ENCODE data around the gene TP53I11. TPM values are rescaled to one million over a fixed set of nuclear protein-coding genes. Genes with fewer than 3 reads are reported as not detected.

Gene TP53I11
- total and polyA plus RNA-seq, 2 of the 13 experiments (the other 11 are each of a cell fraction or from before 2014, with no cell fraction given) = not detected

DNA sequence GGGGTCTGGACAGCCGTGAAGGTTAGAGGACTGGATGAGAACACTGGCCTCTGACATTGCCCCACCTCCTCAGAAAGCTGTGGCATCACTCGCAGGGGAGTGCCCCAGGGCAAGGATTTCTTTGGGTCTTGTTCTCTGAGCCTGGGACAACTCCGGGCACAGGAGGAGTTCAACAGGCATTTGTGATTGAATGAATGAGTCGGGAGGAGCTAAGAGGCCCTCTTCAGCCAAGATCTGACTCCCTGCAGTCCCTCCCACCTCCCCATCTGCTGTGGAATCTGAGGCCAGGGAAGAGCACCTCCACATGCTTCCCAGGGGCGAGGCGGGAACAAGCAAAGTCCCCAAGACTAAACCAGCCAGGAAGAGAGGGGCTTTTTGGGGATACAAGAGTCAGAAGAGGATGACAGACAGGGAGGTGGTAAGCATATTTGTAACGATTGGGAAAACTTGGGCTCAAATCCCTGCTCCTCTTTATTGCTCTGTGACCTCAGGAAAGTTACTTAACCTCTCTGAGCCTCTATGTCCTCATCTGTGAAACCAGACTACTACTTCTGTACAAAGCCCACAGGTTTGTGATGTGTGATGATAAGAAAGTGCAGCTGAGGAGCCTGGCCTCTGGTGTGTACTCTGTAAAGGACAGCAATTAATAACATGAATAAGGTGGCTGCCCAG is 6.4 kb downstream of the TP53I11 start (continued):
- TF ChIP-seq ZBTB3 (CRISPR knock-in tag; IDR thresholded peaks at IDR 0.05; ENCODE audit: borderline replicate concordance, low read depth) (no peak), ZNF207 (IDR thresholded peaks at IDR 0.05; ENCODE audit: borderline replicate concordance) (no peak), ZNF510 (CRISPR knock-in tag; IDR thresholded peaks at IDR 0.05; ENCODE audit: low read depth) (no peak)

GRCh38 chr11:44943696-44944095 is 7.0 kb downstream of the TP53I11 start:
- BruUV-seq (replicated peaks) = no TSS peak
- in situ Hi-C loops (cut with HindIII; ENCODE audit: extremely low pct_ligation_motif_present, low pct_unique_long_range_greater_than_20kb) = no loop called here
- no peaks in the 10 kb centered on the region for H3K36me3 ChIP-seq (replicated peaks in 1 of 2; ENCODE audit: control insufficient read depth in 1 of 2, insufficient read depth in 2 of 2, low read length in 2 of 2)

More at GRCh38 chr11:44943696-44944095, 7.0 kb downstream of the TP53I11 start:
- no peak overlapping the region for H3K4me3 ChIP-seq (replicated peaks in 1 of 3; ENCODE audit: insufficient read depth in 1 of 3, low read depth in 2 of 3, low read length in 3 of 3)
- no peak overlapping the region for H3K9ac ChIP-seq (ENCODE audit: insufficient read depth, low read depth, low read length)
- H3K27me3 ChIP-seq (ENCODE audit: control insufficient read depth in 1 of 2, insufficient read depth in 2 of 2, low read length in 2 of 2) = peaks cover 7 to 44% of the 10 kb centered on the region in 2 experiments; a peak in 4 of 5 replicates
- H3K9me3 ChIP-seq (ENCODE audit: low read length) = no peaks in the 10 kb centered on the region
- FAIRE-seq = no peak
- DNase-seq (ENCODE audit: low spot score) = no peak
- intact Hi-C loops (cut with micrococcal nuclease; ENCODE audit: unreplicated experiment) = no loop called here
- ChIA-PET CTCF (ENCODE audit: low intra/inter-chr PET ratio, low total read pairs) (no interaction called here), POLR2A (no interaction called here)
- 8% methylated on average over 5 of the region's 7 CpGs for WGBS (ENCODE audit: low lambda C conversion rate)
- H4K20me1 ChIP-seq (ENCODE audit: insufficient read depth, low read length) = no peaks in the 10 kb centered on the region
- H2AFZ ChIP-seq (ENCODE audit: low read length) = no peak overlapping the region
- no peak overlapping the region for H3K4me2 ChIP-seq (ENCODE audit: low read depth, low read length)
- no peak overlapping the region for H3K27ac ChIP-seq (ENCODE audit: extremely low read length, insufficient read depth, low read length)
- no peaks in the 10 kb centered on the region for H3K4me1 ChIP-seq (ENCODE audit: insufficient read depth, low read length)
- TF ChIP-seq KDM5B (CRISPR knock-in tag; IDR thresholded peaks at IDR 0.05; ENCODE audit: borderline replicate concordance) (no peak), ZNF468 (CRISPR knock-in tag; IDR thresholded peaks at IDR 0.05) (no peak), ZNF225 (CRISPR knock-in tag; IDR thresholded peaks at IDR 0.05) (no peak), ATAD3A (CRISPR knock-in tag; IDR thresholded peaks at IDR 0.05) (no peak), BRCA1 (CRISPR knock-in tag; IDR thresholded peaks at IDR 0.05) (no peak), TFDP2 (CRISPR knock-in tag; IDR thresholded peaks at IDR 0.05) (no peak), ETS1 (CRISPR knock-in tag; IDR thresholded peaks at IDR 0.05) (no peak), ZBTB38 (CRISPR knock-in tag; IDR thresholded peaks at IDR 0.05) (no peak), SYNCRIP (IDR thresholded peaks at IDR 0.05; ENCODE audit: insufficient read depth, low read depth, low read length) (no peak), FOXO1 (CRISPR knock-in tag; IDR thresholded peaks at IDR 0.05) (no peak), DZIP1 (CRISPR knock-in tag; IDR thresholded peaks at IDR 0.05) (no peak), SPEN (CRISPR knock-in tag; IDR thresholded peaks at IDR 0.05; ENCODE audit: low read depth) (no peak), ZNF263 (CRISPR knock-in tag; IDR thresholded peaks at IDR 0.05) (no peak)
- H3K79me2 ChIP-seq (ENCODE audit: insufficient read depth, low read length) = no peaks in the 10 kb centered on the region
- ATAC-seq = no peak

Data from HepG2 (cell line).